AG04450 (cell line): Measurements from ENCODE around the gene ASCL2. TPM values are rescaled to one million over a fixed set of nuclear protein-coding genes. Genes with fewer than 3 reads are reported as not detected.

ENCODE experiments used
- CTCF ChIA-PET: fragments of 300-600, 350-600 bp; formaldehyde crosslinking; extraction: SDS; loops from one replicate; lab custom pipeline; 2022; ENCODE audit warnings: antibody characterized with exemption, inconsistent platforms; lab: Charles Lee
- POLR2A ChIA-PET: fragments of 350-600 bp; formaldehyde crosslinking; extraction: SDS; loops from one replicate; lab custom pipeline; 2021; ENCODE audit warnings: antibody characterized with exemption, inconsistent platforms; lab: Yijun Ruan, JAX
- DNase-seq: peaks from one replicate; pipeline ENCODE4 v3.0.0-alpha.2; 2011; ENCODE audit warnings: low read depth, low spot score
- H3K27ac ChIP-seq: one replicate; pipeline ENCODE4 v1.5.1; 2012; ENCODE audit warnings: low read depth, low read length, control low read depth
- H3K27me3 ChIP-seq: one replicate; pipeline ENCODE4 v1.6.0; 2012; ENCODE audit warnings: low read length; ENCODE audit not compliant: control insufficient read depth, insufficient read depth
- H3K4me3 ChIP-seq: 2 replicates; pipeline ENCODE4 v1.5.1; 2011; ENCODE audit warnings: mild to moderate bottlenecking, low read depth, low read length, control low read depth
- H3K9me3 ChIP-seq: 2 replicates; pipeline ENCODE4 v1.5.1; 2012; ENCODE audit warnings: low read length; ENCODE audit not compliant: control insufficient read depth, insufficient read depth
- polyA plus RNA-seq: library from polyadenylated mRNA; depleted of rRNA; stranded (reverse); fragments of >200 nt; gene quantifications from 2 replicates; pipeline ENCODE4 v1.2.3, GENCODE V29; 2011
- TF ChIP-seq, protein P1 (sequence below): IDR thresholded peaks from 2 replicates; pipeline ENCODE4 v1.5.1; 2011; ENCODE audit warnings: low read depth, low read length, control low read depth, inconsistent platforms

ASCL2 gene
- polyA plus RNA-seq, 1 experiment, result not detected

GRCh38 chr11:2308713-2309112 lies 38.3 kb upstream of the ASCL2 start:
- H3K27me3 ChIP-seq, result no peaks in the 10 kb centered on the region
- no peaks in the 10 kb centered on the region; the same call in 1 of the 2 replicates for H3K9me3 ChIP-seq
- CTCF ChIA-PET, result interaction anchor here (3.3 kb wide), 1 partner anchor 111 kb away, joined by 14 read pairs; no protein-coding TSS in a partner anchor
- no peak overlapping the region for H3K4me3 ChIP-seq
- TF ChIP-seq, protein P1, sequence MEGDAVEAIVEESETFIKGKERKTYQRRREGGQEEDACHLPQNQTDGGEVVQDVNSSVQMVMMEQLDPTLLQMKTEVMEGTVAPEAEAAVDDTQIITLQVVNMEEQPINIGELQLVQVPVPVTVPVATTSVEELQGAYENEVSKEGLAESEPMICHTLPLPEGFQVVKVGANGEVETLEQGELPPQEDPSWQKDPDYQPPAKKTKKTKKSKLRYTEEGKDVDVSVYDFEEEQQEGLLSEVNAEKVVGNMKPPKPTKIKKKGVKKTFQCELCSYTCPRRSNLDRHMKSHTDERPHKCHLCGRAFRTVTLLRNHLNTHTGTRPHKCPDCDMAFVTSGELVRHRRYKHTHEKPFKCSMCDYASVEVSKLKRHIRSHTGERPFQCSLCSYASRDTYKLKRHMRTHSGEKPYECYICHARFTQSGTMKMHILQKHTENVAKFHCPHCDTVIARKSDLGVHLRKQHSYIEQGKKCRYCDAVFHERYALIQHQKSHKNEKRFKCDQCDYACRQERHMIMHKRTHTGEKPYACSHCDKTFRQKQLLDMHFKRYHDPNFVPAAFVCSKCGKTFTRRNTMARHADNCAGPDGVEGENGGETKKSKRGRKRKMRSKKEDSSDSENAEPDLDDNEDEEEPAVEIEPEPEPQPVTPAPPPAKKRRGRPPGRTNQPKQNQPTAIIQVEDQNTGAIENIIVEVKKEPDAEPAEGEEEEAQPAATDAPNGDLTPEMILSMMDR, result no peak
- POLR2A ChIA-PET, result interaction anchor here (1.2 kb wide), 1 partner anchor 74 kb away, joined by 3 read pairs; no protein-coding TSS in a partner anchor
- H3K27ac ChIP-seq, result no peak overlapping the region
- no peak for DNase-seq

DNA sequence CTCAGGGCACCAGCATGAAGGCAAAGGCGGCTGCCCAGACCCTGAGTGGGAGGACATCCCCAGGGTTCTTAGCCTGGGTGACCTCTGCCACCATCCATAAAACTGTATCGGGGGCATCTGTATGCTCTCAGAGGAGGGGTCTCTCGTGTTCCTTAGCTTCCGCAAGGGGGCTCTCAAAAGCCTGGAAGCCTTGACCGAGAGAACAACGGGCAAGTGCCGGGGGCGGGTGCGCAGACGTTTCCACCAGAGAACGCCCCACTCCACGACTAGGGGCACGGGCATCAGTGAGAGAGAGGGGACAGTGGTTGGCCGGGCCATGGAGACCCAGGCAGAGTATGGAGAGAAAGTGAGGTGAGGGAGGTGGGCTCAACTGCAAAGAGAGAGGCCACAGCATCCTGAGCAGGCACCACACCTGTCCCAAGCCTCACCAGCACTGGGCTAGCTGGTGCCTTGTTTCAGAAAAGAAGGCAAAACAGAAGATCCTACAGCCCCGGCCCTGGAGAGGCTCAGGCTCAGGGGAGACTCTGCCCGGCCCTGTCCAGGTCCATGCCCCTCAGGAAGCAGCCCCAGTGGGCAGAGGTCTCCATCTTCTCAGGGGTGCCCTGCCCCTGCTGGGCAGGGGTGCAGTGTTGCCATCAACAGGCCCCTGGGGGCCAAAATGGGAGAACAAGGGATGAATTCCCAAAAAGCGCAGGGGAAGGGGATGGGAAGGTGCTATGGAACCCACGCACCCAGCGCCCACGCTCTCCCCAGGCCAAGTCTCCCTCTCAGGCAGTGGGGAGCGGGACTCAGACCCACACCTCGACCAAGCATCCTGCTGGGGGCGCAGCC lies 37.3 kb upstream of the ASCL2 start:
- Histone ChIP-seq H3K4me3 (no peak overlapping the region), H3K27me3 (no peaks in the 10 kb centered on the region), H3K9me3 (no peaks in the 10 kb centered on the region; the same call in 1 of the 2 replicates), H3K27ac (no peak overlapping the region)
- CTCF ChIA-PET, result no interaction called here
- no peak for DNase-seq
- POLR2A ChIA-PET, result interaction anchor here (1.9 kb wide), 1 partner anchor 70 kb away, joined by 13 read pairs; no protein-coding TSS in a partner anchor
- TF ChIP-seq, protein P1, result no peak

GRCh38 chr11:2306877-2307500 lies 36.6 kb upstream of the ASCL2 start:
- Histone ChIP-seq H3K27me3 (no peaks in the 10 kb centered on the region), H3K4me3 (no peak overlapping the region), H3K27ac (no peak overlapping the region), H3K9me3 (no peaks in the 10 kb centered on the region; the same call in 1 of the 2 replicates)
- no peak for DNase-seq
- TF ChIP-seq, protein P1, result no peak
- POLR2A ChIA-PET, result interaction anchor here (0.9 to 1.9 kb wide), 4 partner anchors 13 to 93 kb away, joined by 3 to 13 read pairs (median 11); partner anchors contain the start of genes CD81 and TSSC4
- CTCF ChIA-PET, result interaction anchor here (3.0 to 4.9 kb wide), 2 partner anchors 109 to 113 kb away, joined by 15 to 116 read pairs; no protein-coding TSS in a partner anchor

GRCh38 chr11:2306452-2306823 lies 36.0 kb upstream of the ASCL2 start:
- peak overlapping the region; percentile 32 for H3K4me3 ChIP-seq
- H3K27me3 ChIP-seq, result no peaks in the 10 kb centered on the region
- ChIA-PET CTCF (interaction anchor here (0.6 to 4.9 kb wide), 4 partner anchors 108 to 583 kb away, joined by 3 to 116 read pairs (median 10); no protein-coding TSS in a partner anchor), POLR2A (interaction anchor here (0.9 to 1.9 kb wide), 5 partner anchors 14 to 94 kb away, joined by 3 to 13 read pairs (median 10); partner anchors contain the start of genes CD81 and TSSC4)
- DNase-seq, result peak; percentile 50
- TF ChIP-seq, protein P1, result no peak
- peak overlapping the region; percentile 95 for H3K27ac ChIP-seq
- no peaks in the 10 kb centered on the region; the same call in 1 of the 2 replicates for H3K9me3 ChIP-seq
